ENCODE measurements around the gene TSNAXIP1. TPM values are rescaled to one million over a fixed set of nuclear protein-coding genes. Genes with fewer than 3 reads are reported as not detected.

The TSNAXIP1 gene
- total RNA-seq, 6 donors from 2014 or later, result 0.66 to 13.1 (median 4.4) TPM

GRCh38 chr16:67766291-67766690 lies 40.4 kb upstream of the TSNAXIP1 start:
- no peak for ATAC-seq (ENCODE audit: low FRiP score in 2 of 2)
- Histone ChIP-seq H3K27me3 (no peaks in the 10 kb centered on the region), H3K4me3 (no peak overlapping the region), H3K36me3 (peaks cover 0 to 32% (median 5%) of the 10 kb centered on the region in 4 donors), H3K27ac (no peak overlapping the region), H3K9me3 (no peaks in the 10 kb centered on the region), H3K4me1 (no peaks in the 10 kb centered on the region)
- 97 to 99% methylated on average over 3 to 4 of the region's 4 CpGs for WGBS, 2 donors
- no peak for TF ChIP-seq EP300 (IDR thresholded peaks at IDR 0.05)
- TF ChIP-seq POLR2A (IDR thresholded peaks at IDR 0.05), result no peak
- no peak for TF ChIP-seq POLR2AphosphoS5 (IDR thresholded peaks at IDR 0.05)
- no peak for TF ChIP-seq CTCF (IDR thresholded peaks at IDR 0.05)
- no peak for DNase-seq

- Histone ChIP-seq H3K27me3 (no peaks in the 10 kb centered on the region), H3K36me3 (peaks cover 0 to 36% (median 2%) of the 10 kb centered on the region in 4 donors), H3K9me3 (no peaks in the 10 kb centered on the region), H3K4me3 (no peak overlapping the region), H3K27ac (no peak overlapping the region), H3K4me1 (peaks cover 3 to 14% (median 5%) of the 10 kb centered on the region in 4 donors)
- 64 to 69% methylated on average over 7 of the region's 7 CpGs for WGBS, 2 donors
- TF ChIP-seq EP300 (IDR thresholded peaks at IDR 0.05) (no peak), POLR2A (IDR thresholded peaks at IDR 0.05) (no peak), CTCF (IDR thresholded peaks at IDR 0.05) (no peak), POLR2AphosphoS5 (IDR thresholded peaks at IDR 0.05) (no peak)
- DNase-seq, result peak in 1 of 2 donors; percentile 34
- no peak for ATAC-seq (ENCODE audit: low FRiP score in 2 of 2)
These were observed 38.7 kb upstream of the TSNAXIP1 start for GRCh38 chr16:67767953-67768352.

- DNase-seq (no peak), ATAC-seq (ENCODE audit: low FRiP score in 2 of 2) (no peak)
- Histone ChIP-seq H3K36me3 (peaks cover 0 to 32% (median 0%) of the 10 kb centered on the region in 4 donors), H3K4me3 (no peak overlapping the region), H3K9me3 (no peaks in the 10 kb centered on the region), H3K27me3 (no peaks in the 10 kb centered on the region), H3K4me1 (peaks cover 17 to 25% (median 18%) of the 10 kb centered on the region in 4 donors), H3K27ac (no peak overlapping the region)
- 92 to 94% methylated on average over 6 of the region's 6 CpGs for WGBS, 2 donors
- TF ChIP-seq POLR2A (IDR thresholded peaks at IDR 0.05) (no peak), EP300 (IDR thresholded peaks at IDR 0.05) (no peak), CTCF (IDR thresholded peaks at IDR 0.05) (no peak), POLR2AphosphoS5 (IDR thresholded peaks at IDR 0.05) (no peak)
These were observed 36.2 kb upstream of the TSNAXIP1 start for GRCh38 chr16:67770346-67770991.

GRCh38 chr16:67773099-67773498 lies 33.6 kb upstream of the TSNAXIP1 start:
- Histone ChIP-seq H3K4me3 (no peak overlapping the region), H3K9me3 (no peaks in the 10 kb centered on the region), H3K27me3 (no peaks in the 10 kb centered on the region), H3K36me3 (peaks cover 0 to 25% (median 0%) of the 10 kb centered on the region in 4 donors), H3K4me1 (peaks cover 17 to 25% (median 18%) of the 10 kb centered on the region in 4 donors), H3K27ac (peak overlapping the region in 2 of 4 donors; percentile 4 to 5)
- 20 to 30% methylated on average over 4 of the region's 4 CpGs for WGBS, 2 donors
- TF ChIP-seq CTCF (IDR thresholded peaks at IDR 0.05), result no peak
- no peak for TF ChIP-seq POLR2A (IDR thresholded peaks at IDR 0.05)
- TF ChIP-seq POLR2AphosphoS5 (IDR thresholded peaks at IDR 0.05), result no peak
- no peak for TF ChIP-seq EP300 (IDR thresholded peaks at IDR 0.05)
- ATAC-seq (ENCODE audit: low FRiP score in 2 of 2) (peak in 1 of 2 donors; percentile 43), DNase-seq (peak in 1 of 2 donors; percentile 35)

Data from upper lobe of left lung (tissue), 6 donors.